ENCODE data around the gene MYOM3.
"Not testable (repeated sequence)": the region's sequence is repeated elsewhere in the genome, so short reads cannot be mapped to it uniquely, and the experiment has no call there.

GRCh38 chr1:24008574-24009184, 103.3 kb downstream of the MYOM3 start:
- TF ChIP-seq EZH2 (IDR thresholded peaks at IDR 0.05; ENCODE audit: borderline replicate concordance, insufficient read depth, low read length, poor library complexity, severe bottlenecking); CTCF (IDR thresholded peaks at IDR 0.05; ENCODE audit: poor library complexity, severe bottlenecking); RAD21 (conservative IDR thresholded peaks at IDR 0.05); POLR2AphosphoS5 (IDR thresholded peaks at IDR 0.05); MXI1 (conservative IDR thresholded peaks at IDR 0.05; ENCODE audit: poor library complexity, severe bottlenecking); REST (IDR thresholded peaks at IDR 0.05; ENCODE audit: borderline replicate concordance): not testable (repeated sequence)

Measured in neural cell (in vitro differentiated cells).